SK-N-MC (cell line): ENCODE results near the gene UBE3B.

Experiments used
- EZH2 ChIP-seq: fragments of 200-600 bp; sonication (generic); IDR thresholded peaks from one replicate; pipeline ENCODE4 v1.6.1; 2017; ENCODE audit warnings: antibody characterized with exemption
- POLR2AphosphoS5 ChIP-seq: IDR thresholded peaks from 2 replicates; pipeline ENCODE4 v1.6.1; 2012; ENCODE audit warnings: mild to moderate bottlenecking, low read depth, low read length, borderline replicate concordance

GRCh38 chr12:109451400-109451799 is 26.0 kb upstream of the UBE3B start:
- TF ChIP-seq EZH2, result no peak
- TF ChIP-seq POLR2AphosphoS5, result no peak
